GM18517 (cell line): ENCODE results near the gene PNPLA2.

Experiments
- ATAC-seq: cut with Tn5 transposase; IDR thresholded peaks from one replicate; pipeline ENCODE4 v1.9.1; 2021; ENCODE audit warnings: mild to moderate bottlenecking, moderate library complexity; ENCODE audit not compliant: unreplicated experiment

Gene PNPLA2

GRCh38 chr11:869399-870126 is 50.8 kb downstream of the PNPLA2 start:
- no peak for ATAC-seq

- ATAC-seq, result no peak
Measured at GRCh38 chr11:870127-870413, 51.4 kb downstream of the PNPLA2 start.

- no peak for ATAC-seq
Measured at GRCh38 chr11:870418-870817, 51.7 kb downstream of the PNPLA2 start.

GRCh38 chr11:871472-871871 is 52.8 kb downstream of the PNPLA2 start:
- no peak for ATAC-seq

- no peak for ATAC-seq
Measured at GRCh38 chr11:872799-873198, 54.1 kb downstream of the PNPLA2 start.

GRCh38 chr11:873706-874105 is 55.0 kb downstream of the PNPLA2 start:
- ATAC-seq, result no peak
